Keratinocyte (primary cell): ENCODE measurements around the gene ARHGEF16.

Experiments
- EZH2 ChIP-seq: IDR thresholded peaks from one replicate; pipeline ENCODE4 v1.6.1; 2012; ENCODE audit warnings: inconsistent platforms, mild to moderate bottlenecking, low read length, moderate library complexity
- TF ChIP-seq, protein P1 (sequence below), 3 experiments: IDR thresholded peaks in 1 of 3; conservative IDR thresholded peaks in 1 of 3; optimal IDR thresholded peaks in 1 of 3; 2 replicates in 2 of 3; 3 replicates in 1 of 3; pipeline versions ENCODE3 to v1.5.1; 2011; ENCODE audit warnings: low read length in 3 of 3, mild to moderate bottlenecking in 3 of 3, moderate library complexity in 2 of 3, control low read depth in 1 of 3, inconsistent platforms in 1 of 3; ENCODE audit not compliant: insufficient read depth in 2 of 3; ENCODE audit errors: extremely low read depth in 1 of 3

DNA sequence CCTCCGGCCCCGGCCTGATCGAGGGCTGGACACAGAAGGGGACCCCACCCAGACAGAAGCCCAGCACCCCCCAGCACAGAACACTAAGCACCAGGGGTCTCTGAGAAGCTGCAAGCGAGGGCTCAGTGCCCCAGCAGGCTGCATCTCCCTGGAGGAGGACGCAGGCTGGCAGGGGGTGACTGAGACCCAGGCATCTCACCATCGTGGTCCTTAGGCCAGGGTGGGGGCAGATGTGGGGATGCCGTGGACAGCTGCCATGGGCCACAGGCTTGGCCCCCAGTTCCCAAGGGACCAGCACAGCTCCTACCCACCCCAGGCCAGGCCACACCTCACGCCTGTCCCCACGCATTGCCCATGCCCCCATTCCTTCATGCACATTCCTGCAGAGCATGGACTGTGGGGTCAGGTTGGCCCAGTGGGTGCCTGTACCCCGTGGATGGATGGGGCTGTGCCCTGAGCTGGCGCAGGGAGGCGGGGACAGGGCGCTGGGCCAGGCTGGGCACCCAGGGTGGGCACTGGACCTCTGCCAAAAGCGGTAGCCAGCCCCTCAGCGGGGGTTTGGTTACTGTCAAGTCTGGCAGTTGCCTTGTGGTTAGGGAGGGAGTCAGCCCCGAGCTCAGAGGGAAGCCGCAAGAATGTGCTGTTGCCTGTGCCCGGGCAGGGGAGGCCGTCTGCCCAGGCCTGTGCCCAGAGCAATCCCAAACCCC lies 61.5 kb downstream of the ARHGEF16 start:
- TF ChIP-seq, protein P1, sequence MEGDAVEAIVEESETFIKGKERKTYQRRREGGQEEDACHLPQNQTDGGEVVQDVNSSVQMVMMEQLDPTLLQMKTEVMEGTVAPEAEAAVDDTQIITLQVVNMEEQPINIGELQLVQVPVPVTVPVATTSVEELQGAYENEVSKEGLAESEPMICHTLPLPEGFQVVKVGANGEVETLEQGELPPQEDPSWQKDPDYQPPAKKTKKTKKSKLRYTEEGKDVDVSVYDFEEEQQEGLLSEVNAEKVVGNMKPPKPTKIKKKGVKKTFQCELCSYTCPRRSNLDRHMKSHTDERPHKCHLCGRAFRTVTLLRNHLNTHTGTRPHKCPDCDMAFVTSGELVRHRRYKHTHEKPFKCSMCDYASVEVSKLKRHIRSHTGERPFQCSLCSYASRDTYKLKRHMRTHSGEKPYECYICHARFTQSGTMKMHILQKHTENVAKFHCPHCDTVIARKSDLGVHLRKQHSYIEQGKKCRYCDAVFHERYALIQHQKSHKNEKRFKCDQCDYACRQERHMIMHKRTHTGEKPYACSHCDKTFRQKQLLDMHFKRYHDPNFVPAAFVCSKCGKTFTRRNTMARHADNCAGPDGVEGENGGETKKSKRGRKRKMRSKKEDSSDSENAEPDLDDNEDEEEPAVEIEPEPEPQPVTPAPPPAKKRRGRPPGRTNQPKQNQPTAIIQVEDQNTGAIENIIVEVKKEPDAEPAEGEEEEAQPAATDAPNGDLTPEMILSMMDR (optimal IDR thresholded peaks at IDR 0.05 in 1 of 3, IDR thresholded peaks at IDR 0.05 in 1 of 3, conservative IDR thresholded peaks at IDR 0.05 in 1 of 3; ENCODE audit: extremely low read depth in 1 of 3, insufficient read depth in 2 of 3, low read length in 3 of 3) = no peak
- no peak for TF ChIP-seq EZH2
